ENCODE results near the gene AKAP10.
"Not testable (repeated sequence)": the region's sequence is repeated elsewhere in the genome, so short reads cannot be mapped to it uniquely, and the experiment has no call there.

Gene AKAP10

GRCh38 chr17:19975601-19976000 is 2.0 kb downstream of the AKAP10 start:
- Histone ChIP-seq H4K20me1 (ENCODE audit: insufficient read depth, low read length) (no peaks in the 10 kb centered on the region), H3K4me1 (ENCODE audit: low read length) (0 out of 2 replicates have a peak, but pooled peaks cover 9% of the 10 kb centered on the region), H3K9ac (ENCODE audit: low read length) (no peak overlapping the region), H3K9me2 (replicated peaks; ENCODE audit: insufficient read depth, low read length) (no peaks in the 10 kb centered on the region), H3K27ac (ENCODE audit: low read length) (no peak overlapping the region), H3K4me2 (ENCODE audit: low read depth, low read length) (no peak overlapping the region), H3F3A (ENCODE audit: insufficient read depth, low read length) (peaks cover 6% of the 10 kb centered on the region), H2AFZ (ENCODE audit: low read length) (no peak overlapping the region), H3K79me2 (ENCODE audit: low read length) (peaks cover 72% of the 10 kb centered on the region), H3K9me3 (replicated peaks; ENCODE audit: insufficient read depth, low read length) (no peaks in the 10 kb centered on the region), H3K4me3 (ENCODE audit: low read length) (no peak overlapping the region), H3K27me3 (replicated peaks; ENCODE audit: insufficient read depth, low read length) (no peaks in the 10 kb centered on the region), H3K36me3 (replicated peaks; ENCODE audit: insufficient read depth, low read length) (no peaks in the 10 kb centered on the region)
- no peak for TF ChIP-seq EZH2phosphoT487 (IDR thresholded peaks at IDR 0.05; ENCODE audit: low read length)
- TF ChIP-seq EZH2 (optimal IDR thresholded peaks at IDR 0.05; ENCODE audit: low read depth, low read length): no peak
- TF ChIP-seq, protein P1, sequence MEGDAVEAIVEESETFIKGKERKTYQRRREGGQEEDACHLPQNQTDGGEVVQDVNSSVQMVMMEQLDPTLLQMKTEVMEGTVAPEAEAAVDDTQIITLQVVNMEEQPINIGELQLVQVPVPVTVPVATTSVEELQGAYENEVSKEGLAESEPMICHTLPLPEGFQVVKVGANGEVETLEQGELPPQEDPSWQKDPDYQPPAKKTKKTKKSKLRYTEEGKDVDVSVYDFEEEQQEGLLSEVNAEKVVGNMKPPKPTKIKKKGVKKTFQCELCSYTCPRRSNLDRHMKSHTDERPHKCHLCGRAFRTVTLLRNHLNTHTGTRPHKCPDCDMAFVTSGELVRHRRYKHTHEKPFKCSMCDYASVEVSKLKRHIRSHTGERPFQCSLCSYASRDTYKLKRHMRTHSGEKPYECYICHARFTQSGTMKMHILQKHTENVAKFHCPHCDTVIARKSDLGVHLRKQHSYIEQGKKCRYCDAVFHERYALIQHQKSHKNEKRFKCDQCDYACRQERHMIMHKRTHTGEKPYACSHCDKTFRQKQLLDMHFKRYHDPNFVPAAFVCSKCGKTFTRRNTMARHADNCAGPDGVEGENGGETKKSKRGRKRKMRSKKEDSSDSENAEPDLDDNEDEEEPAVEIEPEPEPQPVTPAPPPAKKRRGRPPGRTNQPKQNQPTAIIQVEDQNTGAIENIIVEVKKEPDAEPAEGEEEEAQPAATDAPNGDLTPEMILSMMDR (IDR thresholded peaks at IDR 0.05; ENCODE audit: low read length): no peak
- no peak for DNase-seq

DNA sequence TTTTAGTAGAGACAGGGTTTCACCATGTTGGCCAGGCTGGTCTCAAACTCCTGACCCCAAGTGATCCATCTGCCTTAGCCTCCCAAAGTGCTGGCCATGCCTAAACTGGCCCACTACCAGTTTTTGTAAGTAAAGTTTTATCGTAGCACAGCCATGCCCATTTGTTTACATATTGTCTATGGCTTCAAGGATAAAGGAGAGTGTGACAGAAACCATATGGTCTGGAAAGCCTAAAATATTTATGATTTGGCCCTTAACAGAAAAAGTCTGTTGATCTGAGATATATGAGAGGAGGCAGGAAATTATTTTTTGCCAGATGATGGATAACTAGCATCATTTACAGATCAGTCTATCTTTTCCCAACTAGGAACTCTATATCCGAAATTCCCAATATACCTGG is 4.5 kb downstream of the AKAP10 start:
- no peak for DNase-seq
- Histone ChIP-seq H3K9me3 (replicated peaks; ENCODE audit: insufficient read depth, low read length) (no peaks in the 10 kb centered on the region), H2AFZ (ENCODE audit: low read length) (no peak overlapping the region), H3K9ac (ENCODE audit: low read length) (no peak overlapping the region), H4K20me1 (ENCODE audit: insufficient read depth, low read length) (no peaks in the 10 kb centered on the region), H3K36me3 (replicated peaks; ENCODE audit: insufficient read depth, low read length) (0 out of 2 replicates have a peak, but pooled peaks cover 10% of the 10 kb centered on the region), H3K4me1 (ENCODE audit: low read length) (0 out of 2 replicates have a peak, but pooled peaks cover 4% of the 10 kb centered on the region), H3K27me3 (replicated peaks; ENCODE audit: insufficient read depth, low read length) (no peaks in the 10 kb centered on the region), H3K27ac (ENCODE audit: low read length) (no peak overlapping the region), H3K9me2 (replicated peaks; ENCODE audit: insufficient read depth, low read length) (no peaks in the 10 kb centered on the region), H3K4me3 (ENCODE audit: low read length) (no peak overlapping the region), H3F3A (ENCODE audit: insufficient read depth, low read length) (peaks cover 4% of the 10 kb centered on the region), H3K4me2 (ENCODE audit: low read depth, low read length) (no peak overlapping the region), H3K79me2 (ENCODE audit: low read length) (peaks cover 95% of the 10 kb centered on the region)
- TF ChIP-seq, protein P1 (IDR thresholded peaks at IDR 0.05; ENCODE audit: low read length): no peak
- no peak for TF ChIP-seq EZH2 (optimal IDR thresholded peaks at IDR 0.05; ENCODE audit: low read depth, low read length)
- TF ChIP-seq EZH2phosphoT487 (IDR thresholded peaks at IDR 0.05; ENCODE audit: low read length): no peak

GRCh38 chr17:19962954-19963353 is 14.7 kb downstream of the AKAP10 start:
- H3K9me2 ChIP-seq (replicated peaks; ENCODE audit: insufficient read depth, low read length); H3K9ac ChIP-seq (ENCODE audit: low read length); H3K27ac ChIP-seq (ENCODE audit: low read length); H3K36me3 ChIP-seq (replicated peaks; ENCODE audit: insufficient read depth, low read length); H3K4me1 ChIP-seq (ENCODE audit: low read length); H3K4me3 ChIP-seq (ENCODE audit: low read length); H3K4me2 ChIP-seq (ENCODE audit: low read depth, low read length); H2AFZ ChIP-seq (ENCODE audit: low read length); DNase-seq; H3F3A ChIP-seq (ENCODE audit: insufficient read depth, low read length); H3K9me3 ChIP-seq (replicated peaks; ENCODE audit: insufficient read depth, low read length); H4K20me1 ChIP-seq (ENCODE audit: insufficient read depth, low read length); H3K27me3 ChIP-seq (replicated peaks; ENCODE audit: insufficient read depth, low read length): not testable (repeated sequence)
- H3K79me2 ChIP-seq (ENCODE audit: low read length): peaks cover 78% of the 10 kb centered on the region

GRCh38 chr17:19958023-19958422 is 19.6 kb downstream of the AKAP10 start:
- Histone ChIP-seq H3K4me3 (ENCODE audit: low read length) (no peak overlapping the region), H3K79me2 (ENCODE audit: low read length) (peaks cover 90% of the 10 kb centered on the region), H3K4me1 (ENCODE audit: low read length) (no peaks in the 10 kb centered on the region), H2AFZ (ENCODE audit: low read length) (no peak overlapping the region), H3F3A (ENCODE audit: insufficient read depth, low read length) (no peaks in the 10 kb centered on the region), H3K27me3 (replicated peaks; ENCODE audit: insufficient read depth, low read length) (no peaks in the 10 kb centered on the region), H3K36me3 (replicated peaks; ENCODE audit: insufficient read depth, low read length) (peaks cover 2% of the 10 kb centered on the region; the same call in 1 of the 2 replicates), H4K20me1 (ENCODE audit: insufficient read depth, low read length) (peaks cover 9% of the 10 kb centered on the region), H3K9ac (ENCODE audit: low read length) (no peak overlapping the region), H3K27ac (ENCODE audit: low read length) (no peak overlapping the region), H3K4me2 (ENCODE audit: low read depth, low read length) (no peak overlapping the region), H3K9me2 (replicated peaks; ENCODE audit: insufficient read depth, low read length) (no peaks in the 10 kb centered on the region), H3K9me3 (replicated peaks; ENCODE audit: insufficient read depth, low read length) (no peaks in the 10 kb centered on the region)
- TF ChIP-seq, protein P1 (IDR thresholded peaks at IDR 0.05; ENCODE audit: low read length): no peak
- TF ChIP-seq EZH2phosphoT487 (IDR thresholded peaks at IDR 0.05; ENCODE audit: low read length): no peak
- no peak for TF ChIP-seq EZH2 (optimal IDR thresholded peaks at IDR 0.05; ENCODE audit: low read depth, low read length)
- DNase-seq: no peak

Data from MM.1S (cell line).